ENCODE data around the gene HECTD1.

DNA sequence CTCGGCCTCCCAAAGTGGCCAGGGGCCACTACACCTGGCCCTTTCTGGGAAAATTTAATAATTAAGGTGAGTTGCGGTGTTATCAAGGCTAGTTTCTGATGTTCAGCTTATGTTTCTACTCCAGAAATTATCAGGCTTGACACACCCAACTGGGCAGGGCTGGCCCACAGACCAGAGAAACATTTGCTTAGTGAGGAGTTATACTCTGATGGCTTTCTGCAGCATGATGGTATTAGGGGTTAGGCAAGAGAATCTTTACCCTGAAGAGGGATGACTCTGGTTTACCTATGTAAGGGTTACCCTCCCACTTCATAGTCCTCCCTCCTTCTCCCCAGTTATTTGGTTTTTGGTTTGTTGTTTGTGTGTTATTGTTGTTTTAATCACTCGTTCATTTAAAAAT is 24.5 kb upstream of the HECTD1 start:
- TF ChIP-seq, protein P1, sequence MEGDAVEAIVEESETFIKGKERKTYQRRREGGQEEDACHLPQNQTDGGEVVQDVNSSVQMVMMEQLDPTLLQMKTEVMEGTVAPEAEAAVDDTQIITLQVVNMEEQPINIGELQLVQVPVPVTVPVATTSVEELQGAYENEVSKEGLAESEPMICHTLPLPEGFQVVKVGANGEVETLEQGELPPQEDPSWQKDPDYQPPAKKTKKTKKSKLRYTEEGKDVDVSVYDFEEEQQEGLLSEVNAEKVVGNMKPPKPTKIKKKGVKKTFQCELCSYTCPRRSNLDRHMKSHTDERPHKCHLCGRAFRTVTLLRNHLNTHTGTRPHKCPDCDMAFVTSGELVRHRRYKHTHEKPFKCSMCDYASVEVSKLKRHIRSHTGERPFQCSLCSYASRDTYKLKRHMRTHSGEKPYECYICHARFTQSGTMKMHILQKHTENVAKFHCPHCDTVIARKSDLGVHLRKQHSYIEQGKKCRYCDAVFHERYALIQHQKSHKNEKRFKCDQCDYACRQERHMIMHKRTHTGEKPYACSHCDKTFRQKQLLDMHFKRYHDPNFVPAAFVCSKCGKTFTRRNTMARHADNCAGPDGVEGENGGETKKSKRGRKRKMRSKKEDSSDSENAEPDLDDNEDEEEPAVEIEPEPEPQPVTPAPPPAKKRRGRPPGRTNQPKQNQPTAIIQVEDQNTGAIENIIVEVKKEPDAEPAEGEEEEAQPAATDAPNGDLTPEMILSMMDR (IDR thresholded peaks at IDR 0.05) = no peak
- TF ChIP-seq POLR2A (IDR thresholded peaks at IDR 0.05) = no peak
